ENCODE data around the gene CLDN14. TPM values are rescaled to one million over a fixed set of nuclear protein-coding genes. Genes with fewer than 3 reads are reported as not detected.

The CLDN14 gene
- total RNA-seq, 1 donor from 2014 or later = not detected

- H3K4me3 ChIP-seq = no peak overlapping the region
- H3K36me3 ChIP-seq = no peaks in the 10 kb centered on the region
- no peaks in the 10 kb centered on the region for H3K9me3 ChIP-seq
- no peak for TF ChIP-seq CTCF (IDR thresholded peaks at IDR 0.05)
- ATAC-seq = no peak
- intact Hi-C loops (cut with DNase I) = no loop called here
- no peak for DNase-seq
- no peak overlapping the region for H3K27ac ChIP-seq
- H3K27me3 ChIP-seq (ENCODE audit: low read depth) = no peaks in the 10 kb centered on the region
- peaks cover 4% of the 10 kb centered on the region for H3K4me1 ChIP-seq
Observed at GRCh38 chr21:36482181-36482580, 2.3 kb upstream of the CLDN14 start.

- no peaks in the 10 kb centered on the region for H3K27me3 ChIP-seq (ENCODE audit: low read depth)
- no peak overlapping the region for H3K4me3 ChIP-seq
- DNase-seq (no peak), ATAC-seq (no peak)
- no peaks in the 10 kb centered on the region for H3K9me3 ChIP-seq
- peaks cover 4% of the 10 kb centered on the region for H3K4me1 ChIP-seq
- intact Hi-C loops (cut with DNase I) = no loop called here
- no peaks in the 10 kb centered on the region for H3K36me3 ChIP-seq
- TF ChIP-seq CTCF (IDR thresholded peaks at IDR 0.05) = no peak
- H3K27ac ChIP-seq = no peak overlapping the region
Observed at GRCh38 chr21:36481639-36482038, 1.7 kb upstream of the CLDN14 start.

- DNase-seq = no peak
- Histone ChIP-seq H3K4me3 (no peak overlapping the region), H3K27ac (no peak overlapping the region), H3K36me3 (no peaks in the 10 kb centered on the region), H3K4me1 (peaks cover 4% of the 10 kb centered on the region), H3K9me3 (no peaks in the 10 kb centered on the region), H3K27me3 (ENCODE audit: low read depth) (no peaks in the 10 kb centered on the region)
- intact Hi-C loops (cut with DNase I) = no loop called here
- no peak for TF ChIP-seq CTCF (IDR thresholded peaks at IDR 0.05)
- ATAC-seq = no peak
Observed at GRCh38 chr21:36480618-36481017, 696 bp upstream of the CLDN14 start.

GRCh38 chr21:36478941-36479340, 981 bp downstream of the CLDN14 start:
- no peak for TF ChIP-seq CTCF (IDR thresholded peaks at IDR 0.05)
- H3K4me1 ChIP-seq = peaks cover 4% of the 10 kb centered on the region
- intact Hi-C loops (cut with DNase I) = no loop called here
- H3K27ac ChIP-seq = no peak overlapping the region
- DNase-seq (no peak), ATAC-seq (no peak)
- H3K9me3 ChIP-seq = no peaks in the 10 kb centered on the region
- H3K27me3 ChIP-seq (ENCODE audit: low read depth) = no peaks in the 10 kb centered on the region
- no peaks in the 10 kb centered on the region for H3K36me3 ChIP-seq
- H3K4me3 ChIP-seq = no peak overlapping the region

GRCh38 chr21:36478207-36478701, 1.7 kb downstream of the CLDN14 start:
- no peaks in the 10 kb centered on the region for H3K27me3 ChIP-seq (ENCODE audit: low read depth)
- H3K9me3 ChIP-seq = no peaks in the 10 kb centered on the region
- no peak for ATAC-seq
- no peak overlapping the region for H3K4me3 ChIP-seq
- H3K27ac ChIP-seq = no peak overlapping the region
- DNase-seq = no peak
- TF ChIP-seq CTCF (IDR thresholded peaks at IDR 0.05) = no peak
- H3K4me1 ChIP-seq = peaks cover 4% of the 10 kb centered on the region
- H3K36me3 ChIP-seq = no peaks in the 10 kb centered on the region
- intact Hi-C loops (cut with DNase I) = no loop called here

GRCh38 chr21:36477559-36477958, 2.4 kb downstream of the CLDN14 start:
- TF ChIP-seq CTCF (IDR thresholded peaks at IDR 0.05) = no peak
- Histone ChIP-seq H3K27me3 (ENCODE audit: low read depth) (no peaks in the 10 kb centered on the region), H3K4me1 (peaks cover 4% of the 10 kb centered on the region), H3K4me3 (no peak overlapping the region), H3K36me3 (no peaks in the 10 kb centered on the region), H3K27ac (no peak overlapping the region), H3K9me3 (no peaks in the 10 kb centered on the region)
- no peak for ATAC-seq
- no peak for DNase-seq
- intact Hi-C loops (cut with DNase I) = no loop called here

Measured in lower lobe of right lung (tissue), 2 donors.